Stomach (tissue), 9 donors: ENCODE measurements around the gene PTPRK. TPM values are rescaled to one million over a fixed set of nuclear protein-coding genes. Genes with fewer than 3 reads are reported as not detected.
A peak's percentile ranks its signal among the peaks of the same experiment; 100 is the strongest.

Experiments used
- DNase-seq, 2 donors: peaks; one replicate each; pipeline versions ENCODE4 v3.0.0 to v3.0.0-alpha.2; 2013 to 2019
- H3K27ac ChIP-seq, 5 donors: fragments of 200-600 bp in 4 of 5; sonication (generic) in 4 of 5; one replicate each; pipeline ENCODE4 v1.5.1; 2013 to 2019; ENCODE audit warnings: mild to moderate bottlenecking in 1 of 5, moderate library complexity in 1 of 5
- H3K27me3 ChIP-seq, 3 donors: fragments of 200-600 bp; sonication (generic); one replicate each; pipeline ENCODE4 v1.5.1; 2017 to 2019; ENCODE audit warnings: mixed run types in 1 of 3
- H3K36me3 ChIP-seq, 4 donors: fragments of 200-600 bp; sonication (generic); 1 replicate in 3 of 4; 2 replicates in 1 of 4; pipeline ENCODE4 v1.5.1; 2016 to 2019
- H3K4me1 ChIP-seq, 4 donors: fragments of 200-600 bp; sonication (generic); one replicate each; pipeline ENCODE4 v1.5.1; 2016 to 2019
- H3K4me3 ChIP-seq, 4 donors: fragments of 200-600 bp; sonication (generic) in 3 of 4; one replicate each; pipeline ENCODE4 v1.5.1; 2016 to 2019; ENCODE audit warnings: mild to moderate bottlenecking in 1 of 4
- H3K9me3 ChIP-seq, 4 donors: fragments of 200-600 bp; sonication (generic); one replicate each; pipeline ENCODE4 v1.5.1; 2016 to 2019
- CTCF ChIP-seq, 7 experiments: fragments of 450-650 bp in 4 of 7; fragments of 200-600 bp in 3 of 7; sonication (generic) in 3 of 7; IDR thresholded peaks; one replicate each; pipeline ENCODE4 v1.5.1; 2016 to 2019; ENCODE audit warnings: antibody characterized with exemption in 7 of 7, control low read depth in 2 of 7, mild to moderate bottlenecking in 1 of 7
- EP300 ChIP-seq: sonication (generic); formaldehyde crosslinking; IDR thresholded peaks from one replicate; pipeline ENCODE4 v1.6.1; 2017; ENCODE audit warnings: antibody characterized with exemption
- POLR2A ChIP-seq, 4 donors: fragments of 450-650 bp; IDR thresholded peaks; one replicate each; pipeline ENCODE4 v1.6.1; 2016; ENCODE audit warnings: antibody characterized with exemption in 4 of 4, control low read depth in 2 of 4, mild to moderate bottlenecking in 1 of 4, moderate library complexity in 1 of 4
- POLR2AphosphoS5 ChIP-seq, 3 donors: sonication (generic); formaldehyde crosslinking; IDR thresholded peaks; one replicate each; pipeline ENCODE4 v1.6.1; 2016; ENCODE audit warnings: antibody characterized with exemption in 3 of 3
- WGBS, 5 donors: extraction: QIAGEN DNeasy Blood & Tissue Kit in 3 of 5; methylation state at CpG; one replicate each; pipeline versions ENCODE4 v1.1.5 to v1.1.7; 2013 to 2018; 5-methylcytosine and 5-hydroxymethylcytosine counted together
- intact Hi-C: fragments of 100-400 bp; cut with DNase I; formaldehyde crosslinking; loops from one replicate; pipeline ENCODE4 v1.15.1; 2023; ENCODE audit warnings: low total_unique reads
- polyA plus RNA-seq, 3 donors: library from polyadenylated mRNA; stranded (reverse); fragments of 200-250 nt; gene quantifications; one replicate each; pipeline ENCODE4 v1.2.3, GENCODE V29; 2013
- total RNA-seq, 5 donors: library from RNA; depleted of rRNA; stranded (reverse); fragments of >200 nt; gene quantifications; one replicate each; pipeline versions ENCODE4 v1.1.0 to v1.2.3, GENCODE V29; 2014 to 2016
- donor health status: healthy with polysubstance abuse.
- donor health status: Bipolar disorder and iron deficiency.
- donor health status: healthy.

PTPRK gene
- total and polyA plus RNA-seq, 8 donors = 7.0 to 644 (median 114) TPM

DNA sequence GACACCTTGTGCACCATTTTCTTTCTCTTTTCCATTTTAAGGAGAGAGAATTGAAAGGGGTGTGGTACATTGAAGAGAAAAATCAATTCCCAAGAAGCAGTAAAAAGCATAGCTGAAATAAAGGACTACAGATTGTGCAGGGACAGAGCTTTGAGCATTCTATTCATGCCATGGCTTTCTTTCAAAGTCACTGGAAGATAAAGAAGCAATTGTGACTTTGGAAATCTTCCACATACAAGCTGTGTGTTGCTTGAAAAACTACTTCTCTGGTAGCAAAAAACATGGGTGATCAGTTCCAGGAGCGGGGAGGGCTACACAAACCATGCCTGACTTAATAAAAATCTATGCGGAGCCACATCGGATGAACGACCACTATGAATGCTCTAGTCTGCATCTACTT, 389.4 kb downstream of the PTPRK start:
- DNase-seq = no peak
- 88 to 93% (median 90%) methylated on average over 4 of the region's 4 CpGs for WGBS, 5 donors
- no peak overlapping the region for H3K4me3 ChIP-seq
- H3K36me3 ChIP-seq = no peaks in the 10 kb centered on the region
- intact Hi-C loops = no loop called here
- TF ChIP-seq CTCF (IDR thresholded peaks at IDR 0.05) (no peak), EP300 (no peak), POLR2AphosphoS5 (IDR thresholded peaks at IDR 0.05) (no peak), POLR2A (IDR thresholded peaks at IDR 0.05) (no peak)
- no peak overlapping the region for H3K27ac ChIP-seq
- H3K4me1 ChIP-seq = peaks cover 3 to 23% (median 13%) of the 10 kb centered on the region in 4 donors
- H3K9me3 ChIP-seq = no peaks in the 10 kb centered on the region
- H3K27me3 ChIP-seq = no peaks in the 10 kb centered on the region

- H3K4me1 ChIP-seq = peaks cover 3 to 23% (median 12%) of the 10 kb centered on the region in 4 donors
- H3K9me3 ChIP-seq = no peaks in the 10 kb centered on the region
- H3K36me3 ChIP-seq = no peaks in the 10 kb centered on the region
- H3K4me3 ChIP-seq = no peak overlapping the region
- H3K27me3 ChIP-seq = no peaks in the 10 kb centered on the region
- no peak for TF ChIP-seq CTCF (IDR thresholded peaks at IDR 0.05)
- no peak for TF ChIP-seq EP300
- TF ChIP-seq POLR2A (IDR thresholded peaks at IDR 0.05) = no peak
- no peak for TF ChIP-seq POLR2AphosphoS5 (IDR thresholded peaks at IDR 0.05)
- no peak for DNase-seq
- no peak overlapping the region for H3K27ac ChIP-seq
- intact Hi-C loops = no loop called here
These were observed 390.7 kb downstream of the PTPRK start for GRCh38 chr6:128129679-128130078.

GRCh38 chr6:128127650-128128049, 392.7 kb downstream of the PTPRK start:
- Histone ChIP-seq H3K4me1 (peaks cover 0 to 23% (median 11%) of the 10 kb centered on the region in 4 donors), H3K27me3 (no peaks in the 10 kb centered on the region), H3K4me3 (no peak overlapping the region), H3K36me3 (no peaks in the 10 kb centered on the region), H3K27ac (no peak overlapping the region), H3K9me3 (no peaks in the 10 kb centered on the region)
- WGBS, 5 donors = 90 to 96% (median 96%) methylated on average over 1 of the region's 1 CpG
- DNase-seq = no peak
- intact Hi-C loops = no loop called here
- TF ChIP-seq CTCF (IDR thresholded peaks at IDR 0.05) = no peak
- TF ChIP-seq POLR2A (IDR thresholded peaks at IDR 0.05) = no peak
- TF ChIP-seq EP300 = no peak
- no peak for TF ChIP-seq POLR2AphosphoS5 (IDR thresholded peaks at IDR 0.05)

- WGBS, 5 donors = 81 to 96% (median 88%) methylated on average over 1 of the region's 1 CpG
- Histone ChIP-seq H3K4me3 (no peak overlapping the region), H3K9me3 (no peaks in the 10 kb centered on the region), H3K36me3 (no peaks in the 10 kb centered on the region), H3K27me3 (no peaks in the 10 kb centered on the region), H3K4me1 (peaks cover 0 to 7% (median under 1%) of the 10 kb centered on the region in 4 donors), H3K27ac (no peak overlapping the region)
- TF ChIP-seq CTCF (IDR thresholded peaks at IDR 0.05) (no peak), EP300 (no peak), POLR2A (IDR thresholded peaks at IDR 0.05) (no peak), POLR2AphosphoS5 (IDR thresholded peaks at IDR 0.05) (no peak)
- peak in 1 of 2 donors; percentile 19 for DNase-seq
- intact Hi-C loops = no loop called here
These were observed 395.7 kb downstream of the PTPRK start for GRCh38 chr6:128124713-128125112.
